Suprapubic skin (tissue), 4 donors: ENCODE data around the gene RASSF10. TPM values are rescaled to one million over a fixed set of nuclear protein-coding genes. Genes with fewer than 3 reads are reported as not detected.

Experiments used
- DNase-seq, 2 donors: peaks; one replicate each; pipeline ENCODE4 v3.0.0-alpha.2; 2019; ENCODE audit warnings: low spot score in 2 of 2
- H3K27ac ChIP-seq: fragments of 200-600 bp; sonication (generic); one replicate; pipeline ENCODE4 v1.5.1; 2019
- H3K27me3 ChIP-seq: fragments of 200-600 bp; sonication (generic); one replicate; pipeline ENCODE4 v1.5.1; 2019
- H3K36me3 ChIP-seq: fragments of 200-600 bp; sonication (generic); one replicate; pipeline ENCODE4 v1.5.1; 2019
- H3K4me1 ChIP-seq: fragments of 200-600 bp; sonication (generic); one replicate; pipeline ENCODE4 v1.5.1; 2019
- H3K4me3 ChIP-seq: fragments of 200-600 bp; sonication (generic); one replicate; pipeline ENCODE4 v1.5.1; 2019; ENCODE audit warnings: mild to moderate bottlenecking
- H3K9me3 ChIP-seq: fragments of 200-600 bp; sonication (generic); one replicate; pipeline ENCODE4 v1.5.1; 2019
- EP300 ChIP-seq: sonication (generic); formaldehyde crosslinking; IDR thresholded peaks from one replicate; pipeline ENCODE4 v1.6.1; 2017; ENCODE audit warnings: antibody characterized with exemption
- POLR2A ChIP-seq, 2 donors: fragments of 450-650 bp; IDR thresholded peaks; one replicate each; pipeline ENCODE4 v1.6.1; 2017; ENCODE audit warnings: antibody characterized with exemption in 2 of 2, mild to moderate bottlenecking in 2 of 2, moderate library complexity in 2 of 2
- POLR2AphosphoS5 ChIP-seq, 3 donors: sonication (generic); formaldehyde crosslinking; IDR thresholded peaks; one replicate each; pipeline ENCODE4 v1.6.1; 2017; ENCODE audit warnings: antibody characterized with exemption in 3 of 3
- WGBS: methylation state at CpG from one replicate; pipeline ENCODE4 v1.1.5; 2018; 5-methylcytosine and 5-hydroxymethylcytosine counted together
- total RNA-seq, 4 donors: library from RNA; depleted of rRNA; stranded (reverse); fragments of >200 nt; gene quantifications; one replicate each; pipeline ENCODE4 v1.1.0, GENCODE V29; 2016
- TF ChIP-seq, protein P1 (sequence below), 2 donors: fragments of 200-600 bp in 1 of 2; fragments of 450-650 bp in 1 of 2; sonication (generic) in 1 of 2; IDR thresholded peaks; one replicate each; pipeline ENCODE4 v1.5.1; 2016 to 2019; ENCODE audit warnings: antibody characterized with exemption in 2 of 2, mild to moderate bottlenecking in 1 of 2, moderate library complexity in 1 of 2

The RASSF10 gene
- total RNA-seq, 4 donors from 2014 or later = 7.1 to 22.0 (median 8.4) TPM

DNA sequence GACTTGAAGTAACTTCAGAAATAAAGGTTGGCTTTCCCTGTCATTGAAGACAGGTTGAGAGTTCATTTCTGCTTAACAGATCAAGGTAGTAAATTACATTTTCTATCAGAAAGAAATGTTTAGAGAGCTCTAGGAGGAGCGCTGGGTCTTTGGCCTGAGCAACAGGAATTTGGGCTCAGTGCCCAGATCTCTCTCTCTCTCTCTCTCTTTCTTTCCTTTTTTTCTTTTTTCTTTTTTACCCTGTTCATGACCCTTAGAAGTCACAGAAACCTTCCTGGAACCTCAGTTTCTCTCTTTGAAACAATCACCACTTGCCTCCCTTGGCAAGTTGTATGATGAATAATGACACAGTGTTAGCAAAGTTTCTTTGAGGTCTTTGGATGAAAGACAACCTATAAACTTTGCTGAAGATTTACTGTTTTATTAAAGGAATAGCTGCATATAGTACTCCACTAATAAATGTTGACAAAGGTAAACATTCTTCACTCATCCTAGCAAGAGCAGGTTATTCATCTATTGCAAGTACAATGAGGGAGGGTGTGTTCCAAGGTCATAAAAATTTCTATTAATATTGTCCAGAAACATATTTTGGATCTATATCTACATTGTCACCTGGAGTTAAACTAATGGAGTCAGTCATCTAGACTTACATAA lies 35.5 kb upstream of the RASSF10 start:
- Histone ChIP-seq H3K9me3 (no peaks in the 10 kb centered on the region), H3K4me1 (no peaks in the 10 kb centered on the region), H3K27ac (no peak overlapping the region), H3K27me3 (no peaks in the 10 kb centered on the region), H3K36me3 (no peaks in the 10 kb centered on the region), H3K4me3 (no peak overlapping the region)
- no peak for TF ChIP-seq EP300
- 67% methylated on average over 1 of the region's 1 CpG for WGBS
- no peak for DNase-seq

DNA sequence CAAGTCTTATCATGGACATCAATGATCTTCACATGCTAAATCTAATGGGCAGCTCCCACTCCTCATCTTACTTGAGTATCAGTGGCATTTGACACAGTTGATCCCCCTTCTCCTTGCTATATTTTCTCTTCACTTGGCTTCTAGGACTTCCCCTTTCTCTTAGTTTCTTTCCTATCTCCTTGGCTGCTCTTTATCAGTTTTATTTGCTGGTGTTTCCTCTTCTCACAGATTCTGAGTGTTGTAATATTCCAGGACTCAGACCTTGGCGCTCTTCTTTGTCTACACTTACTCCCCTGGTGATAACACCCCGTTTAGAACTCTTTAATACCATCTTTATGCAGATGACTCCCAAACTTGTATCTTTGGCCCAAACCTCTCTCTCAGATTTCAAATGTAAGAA lies 33.9 kb upstream of the RASSF10 start:
- no peak overlapping the region for H3K4me3 ChIP-seq
- H3K27ac ChIP-seq = no peak overlapping the region
- no peaks in the 10 kb centered on the region for H3K27me3 ChIP-seq
- TF ChIP-seq POLR2A (IDR thresholded peaks at IDR 0.05) (no peak), POLR2AphosphoS5 (IDR thresholded peaks at IDR 0.05) (no peak), EP300 (no peak)
- TF ChIP-seq, protein P1, sequence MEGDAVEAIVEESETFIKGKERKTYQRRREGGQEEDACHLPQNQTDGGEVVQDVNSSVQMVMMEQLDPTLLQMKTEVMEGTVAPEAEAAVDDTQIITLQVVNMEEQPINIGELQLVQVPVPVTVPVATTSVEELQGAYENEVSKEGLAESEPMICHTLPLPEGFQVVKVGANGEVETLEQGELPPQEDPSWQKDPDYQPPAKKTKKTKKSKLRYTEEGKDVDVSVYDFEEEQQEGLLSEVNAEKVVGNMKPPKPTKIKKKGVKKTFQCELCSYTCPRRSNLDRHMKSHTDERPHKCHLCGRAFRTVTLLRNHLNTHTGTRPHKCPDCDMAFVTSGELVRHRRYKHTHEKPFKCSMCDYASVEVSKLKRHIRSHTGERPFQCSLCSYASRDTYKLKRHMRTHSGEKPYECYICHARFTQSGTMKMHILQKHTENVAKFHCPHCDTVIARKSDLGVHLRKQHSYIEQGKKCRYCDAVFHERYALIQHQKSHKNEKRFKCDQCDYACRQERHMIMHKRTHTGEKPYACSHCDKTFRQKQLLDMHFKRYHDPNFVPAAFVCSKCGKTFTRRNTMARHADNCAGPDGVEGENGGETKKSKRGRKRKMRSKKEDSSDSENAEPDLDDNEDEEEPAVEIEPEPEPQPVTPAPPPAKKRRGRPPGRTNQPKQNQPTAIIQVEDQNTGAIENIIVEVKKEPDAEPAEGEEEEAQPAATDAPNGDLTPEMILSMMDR (IDR thresholded peaks at IDR 0.05) = no peak
- H3K4me1 ChIP-seq = no peaks in the 10 kb centered on the region
- 81% methylated on average over 2 of the region's 2 CpGs for WGBS
- H3K9me3 ChIP-seq = no peaks in the 10 kb centered on the region
- no peak for DNase-seq
- H3K36me3 ChIP-seq = no peaks in the 10 kb centered on the region

GRCh38 chr11:12979928-12980689 lies 29.0 kb upstream of the RASSF10 start:
- H3K36me3 ChIP-seq = no peaks in the 10 kb centered on the region
- no peak overlapping the region for H3K4me3 ChIP-seq
- H3K4me1 ChIP-seq = no peaks in the 10 kb centered on the region
- DNase-seq = no peak
- H3K27ac ChIP-seq = no peak overlapping the region
- no peaks in the 10 kb centered on the region for H3K27me3 ChIP-seq
- 65% methylated on average over 8 of the region's 8 CpGs for WGBS
- TF ChIP-seq EP300 = no peak
- TF ChIP-seq, protein P1 (IDR thresholded peaks at IDR 0.05) = no peak
- TF ChIP-seq POLR2A (IDR thresholded peaks at IDR 0.05) = no peak
- TF ChIP-seq POLR2AphosphoS5 (IDR thresholded peaks at IDR 0.05) = no peak
- H3K9me3 ChIP-seq = no peaks in the 10 kb centered on the region

GRCh38 chr11:12981676-12982522 lies 27.2 kb upstream of the RASSF10 start:
- H3K9me3 ChIP-seq = no peaks in the 10 kb centered on the region
- no peaks in the 10 kb centered on the region for H3K36me3 ChIP-seq
- no peaks in the 10 kb centered on the region for H3K27me3 ChIP-seq
- 79% methylated on average over 3 of the region's 3 CpGs for WGBS
- H3K4me3 ChIP-seq = no peak overlapping the region
- TF ChIP-seq POLR2AphosphoS5 (IDR thresholded peaks at IDR 0.05) (no peak), POLR2A (IDR thresholded peaks at IDR 0.05) (no peak), EP300 (no peak)
- TF ChIP-seq, protein P1 (IDR thresholded peaks at IDR 0.05) = no peak
- no peak overlapping the region for H3K27ac ChIP-seq
- H3K4me1 ChIP-seq = no peaks in the 10 kb centered on the region
- DNase-seq = no peak

DNA sequence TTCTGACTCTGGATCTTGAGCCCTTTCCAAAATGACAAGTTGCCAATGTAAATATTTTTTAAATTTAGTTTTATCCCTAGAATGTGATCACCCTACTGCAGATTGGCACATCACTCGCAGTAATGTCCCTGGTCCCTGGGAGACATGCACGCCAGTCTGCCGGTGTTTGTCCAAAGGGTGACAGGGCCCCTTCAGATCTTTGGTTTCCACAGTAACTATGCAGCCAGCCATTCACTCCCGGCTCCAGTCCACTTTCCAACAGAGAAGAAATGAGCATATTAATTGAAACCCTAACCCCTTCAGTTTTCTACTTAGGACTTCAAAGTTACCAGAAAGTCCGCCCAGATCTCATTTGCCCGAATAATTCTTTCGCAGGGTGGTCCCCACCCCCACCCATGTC lies 25.8 kb upstream of the RASSF10 start:
- Histone ChIP-seq H3K4me1 (no peaks in the 10 kb centered on the region), H3K4me3 (no peak overlapping the region), H3K36me3 (no peaks in the 10 kb centered on the region), H3K27ac (no peak overlapping the region), H3K9me3 (no peaks in the 10 kb centered on the region), H3K27me3 (no peaks in the 10 kb centered on the region)
- DNase-seq = no peak
- WGBS = 82% methylated on average over 7 of the region's 7 CpGs
- no peak for TF ChIP-seq POLR2AphosphoS5 (IDR thresholded peaks at IDR 0.05)
- TF ChIP-seq, protein P1 (IDR thresholded peaks at IDR 0.05) = no peak
- no peak for TF ChIP-seq POLR2A (IDR thresholded peaks at IDR 0.05)
- no peak for TF ChIP-seq EP300
